Loucy (cell line): ENCODE data around the gene BRINP2.

Source experiments
- CTCF ChIP-seq: fragments of 200-600 bp; sonication (generic); conservative IDR thresholded peaks from 2 replicates; pipeline ENCODE4 v1.5.1; 2014; ENCODE audit warnings: mild to moderate bottlenecking, antibody characterized with exemption, low read length
- EZH2phosphoT487 ChIP-seq: fragments of 200-600 bp; IDR thresholded peaks from 2 replicates; pipeline ENCODE4 v1.6.1; 2018; ENCODE audit warnings: antibody characterized with exemption, mild to moderate bottlenecking, moderate library complexity, borderline replicate concordance

GRCh38 chr1:177173976-177174375 lies 3.2 kb downstream of the BRINP2 start:
- TF ChIP-seq CTCF = no peak
- no peak for TF ChIP-seq EZH2phosphoT487
